Ureter (tissue), 1 donor: ENCODE data around the gene SLC26A8. TPM values are rescaled to one million over a fixed set of nuclear protein-coding genes. Genes with fewer than 3 reads are reported as not detected.
"Not testable (repeated sequence)": the region's sequence is repeated elsewhere in the genome, so short reads cannot be mapped to it uniquely, and the experiment has no call there.

Source experiments
- DNase-seq: peaks from one replicate; pipeline ENCODE4 v3.0.0-alpha.2; 2020; ENCODE audit warnings: low spot score
- total RNA-seq: library from RNA; stranded (reverse); gene quantifications from one replicate; pipeline ENCODE4 v1.2.4, GENCODE V29; 2023
- donor health status: DM: yes; HTN: yes; CAD: no.

The SLC26A8 gene
- total RNA-seq, 1 donor from 2014 or later: 0.18 TPM

GRCh38 chr6:35916056-35916455 lies 108.4 kb downstream of the SLC26A8 start:
- DNase-seq: no peak

GRCh38 chr6:35914536-35914935 lies 109.9 kb downstream of the SLC26A8 start:
- no peak for DNase-seq

GRCh38 chr6:35911871-35912653 lies 112.4 kb downstream of the SLC26A8 start:
- no peak for DNase-seq

GRCh38 chr6:35909571-35909970 lies 114.9 kb downstream of the SLC26A8 start:
- not testable (repeated sequence) for DNase-seq

GRCh38 chr6:35908753-35909401 lies 115.6 kb downstream of the SLC26A8 start:
- DNase-seq: not testable (repeated sequence)

GRCh38 chr6:35907750-35908149 lies 116.7 kb downstream of the SLC26A8 start:
- DNase-seq: no peak

- DNase-seq: no peak
Observed at GRCh38 chr6:35906499-35906846, 118.0 kb downstream of the SLC26A8 start.

GRCh38 chr6:35905841-35906498 lies 118.5 kb downstream of the SLC26A8 start:
- no peak for DNase-seq

- no peak for DNase-seq
Observed at GRCh38 chr6:35905141-35905785, 119.2 kb downstream of the SLC26A8 start.

GRCh38 chr6:35903679-35904078 lies 120.8 kb downstream of the SLC26A8 start:
- DNase-seq: no peak

GRCh38 chr6:35900448-35900847 lies 124.0 kb downstream of the SLC26A8 start:
- DNase-seq: no peak

GRCh38 chr6:35898003-35898402 lies 126.4 kb downstream of the SLC26A8 start:
- no peak for DNase-seq

- DNase-seq: no peak
Observed at GRCh38 chr6:35897486-35897885, 127.0 kb downstream of the SLC26A8 start.

GRCh38 chr6:35897036-35897435 lies 127.4 kb downstream of the SLC26A8 start:
- no peak for DNase-seq

GRCh38 chr6:35896228-35896627 lies 128.2 kb downstream of the SLC26A8 start:
- DNase-seq: no peak

GRCh38 chr6:35895560-35895959 lies 128.9 kb downstream of the SLC26A8 start:
- DNase-seq: no peak

GRCh38 chr6:35894776-35895175 lies 129.7 kb downstream of the SLC26A8 start:
- DNase-seq: no peak

Other genes with a start within 250 kb of the SLC26A8 start
- not detected for gene CLPSL2, start 248.0 kb downstream of the SLC26A8 start, total RNA-seq
- gene CLPSL1, start 243.6 kb downstream of the SLC26A8 start, total RNA-seq: not detected
- not detected for gene CLPS, start 227.3 kb downstream of the SLC26A8 start, total RNA-seq
- gene LHFPL5, start 219.3 kb downstream of the SLC26A8 start, total RNA-seq: not detected
- gene SRPK1, start 103.5 kb downstream of the SLC26A8 start, total RNA-seq: 72.9 TPM
- 56.0 TPM for gene MAPK14, start 3.2 kb upstream of the SLC26A8 start, total RNA-seq
- 70.3 TPM for gene MAPK13, start 105.9 kb upstream of the SLC26A8 start, total RNA-seq
- 31.7 TPM for gene BRPF3, start 172.1 kb upstream of the SLC26A8 start, total RNA-seq
- 0.21 TPM for gene PNPLA1, start 245.4 kb upstream of the SLC26A8 start, total RNA-seq